ENCODE results near the gene NUAK2. TPM values are rescaled to one million over a fixed set of nuclear protein-coding genes. Genes with fewer than 3 reads are reported as not detected.
A peak's percentile ranks its signal among the peaks of the same experiment; 100 is the strongest.

Gene NUAK2
- polyA plus RNA-seq, 1 donor from 2014 or later: 1.4 TPM

GRCh38 chr1:205359771-205360565, 38.4 kb upstream of the NUAK2 start:
- no peak overlapping the region for H3K9ac ChIP-seq (ENCODE audit: low read length)
- H4K20me1 ChIP-seq (ENCODE audit: insufficient read depth): no peaks in the 10 kb centered on the region
- peak overlapping the region; percentile 32 for H3K27ac ChIP-seq (ENCODE audit: low read length)
- peaks cover 5% of the 10 kb centered on the region for H3K79me2 ChIP-seq (replicated peaks; ENCODE audit: insufficient read depth, low read length)
- H3K27me3 ChIP-seq (ENCODE audit: insufficient read depth, low read depth, low read length): no peaks in the 10 kb centered on the region
- H3K36me3 ChIP-seq (ENCODE audit: insufficient read depth, low read length): no peaks in the 10 kb centered on the region
- H2AFZ ChIP-seq (ENCODE audit: low read depth, low read length): no peak overlapping the region
- H3K9me2 ChIP-seq (ENCODE audit: insufficient read depth, low read length): no peaks in the 10 kb centered on the region
- H3K4me3 ChIP-seq (ENCODE audit: low read length): no peak overlapping the region
- TF ChIP-seq, protein P1, sequence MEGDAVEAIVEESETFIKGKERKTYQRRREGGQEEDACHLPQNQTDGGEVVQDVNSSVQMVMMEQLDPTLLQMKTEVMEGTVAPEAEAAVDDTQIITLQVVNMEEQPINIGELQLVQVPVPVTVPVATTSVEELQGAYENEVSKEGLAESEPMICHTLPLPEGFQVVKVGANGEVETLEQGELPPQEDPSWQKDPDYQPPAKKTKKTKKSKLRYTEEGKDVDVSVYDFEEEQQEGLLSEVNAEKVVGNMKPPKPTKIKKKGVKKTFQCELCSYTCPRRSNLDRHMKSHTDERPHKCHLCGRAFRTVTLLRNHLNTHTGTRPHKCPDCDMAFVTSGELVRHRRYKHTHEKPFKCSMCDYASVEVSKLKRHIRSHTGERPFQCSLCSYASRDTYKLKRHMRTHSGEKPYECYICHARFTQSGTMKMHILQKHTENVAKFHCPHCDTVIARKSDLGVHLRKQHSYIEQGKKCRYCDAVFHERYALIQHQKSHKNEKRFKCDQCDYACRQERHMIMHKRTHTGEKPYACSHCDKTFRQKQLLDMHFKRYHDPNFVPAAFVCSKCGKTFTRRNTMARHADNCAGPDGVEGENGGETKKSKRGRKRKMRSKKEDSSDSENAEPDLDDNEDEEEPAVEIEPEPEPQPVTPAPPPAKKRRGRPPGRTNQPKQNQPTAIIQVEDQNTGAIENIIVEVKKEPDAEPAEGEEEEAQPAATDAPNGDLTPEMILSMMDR (IDR thresholded peaks at IDR 0.05; ENCODE audit: poor library complexity, severe bottlenecking): no peak
- TF ChIP-seq SMC3 (conservative IDR thresholded peaks at IDR 0.05; ENCODE audit: poor library complexity) (no peak), RAD21 (conservative IDR thresholded peaks at IDR 0.05) (no peak)
- H3F3A ChIP-seq (ENCODE audit: insufficient read depth, low read length, poor library complexity, severe bottlenecking): no peaks in the 10 kb centered on the region
- no peak overlapping the region for H3K4me2 ChIP-seq (ENCODE audit: low read length)
- H3K9me3 ChIP-seq (ENCODE audit: low read length): no peaks in the 10 kb centered on the region

GRCh38 chr1:205358579-205358978, 37.0 kb upstream of the NUAK2 start:
- H3K4me2 ChIP-seq (ENCODE audit: low read length): no peak overlapping the region
- H3F3A ChIP-seq (ENCODE audit: insufficient read depth, low read length, poor library complexity, severe bottlenecking): no peaks in the 10 kb centered on the region
- no peak overlapping the region for H3K9ac ChIP-seq (ENCODE audit: low read length)
- no peak overlapping the region for H2AFZ ChIP-seq (ENCODE audit: low read depth, low read length)
- TF ChIP-seq POLR2AphosphoS5 (IDR thresholded peaks at IDR 0.05) (no peak), EP300 (conservative IDR thresholded peaks at IDR 0.05; ENCODE audit: poor library complexity, severe bottlenecking) (no peak), REST (IDR thresholded peaks at IDR 0.05; ENCODE audit: borderline replicate concordance) (no peak), TAF1 (IDR thresholded peaks at IDR 0.05; ENCODE audit: low read depth) (no peak)
- no peaks in the 10 kb centered on the region for H4K20me1 ChIP-seq (ENCODE audit: insufficient read depth)
- no peaks in the 10 kb centered on the region for H3K9me3 ChIP-seq (ENCODE audit: low read length)
- H3K36me3 ChIP-seq (ENCODE audit: insufficient read depth, low read length): no peaks in the 10 kb centered on the region
- no peak overlapping the region for H3K27ac ChIP-seq (ENCODE audit: low read length)
- H3K27me3 ChIP-seq (ENCODE audit: insufficient read depth, low read depth, low read length): no peaks in the 10 kb centered on the region
- H3K9me2 ChIP-seq (ENCODE audit: insufficient read depth, low read length): no peaks in the 10 kb centered on the region
- H3K4me3 ChIP-seq (ENCODE audit: low read length): no peak overlapping the region
- H3K79me2 ChIP-seq (replicated peaks; ENCODE audit: insufficient read depth, low read length): peaks cover 6% of the 10 kb centered on the region

- H3K9me2 ChIP-seq (ENCODE audit: insufficient read depth, low read length): no peaks in the 10 kb centered on the region
- TF ChIP-seq SMC3 (conservative IDR thresholded peaks at IDR 0.05; ENCODE audit: poor library complexity): no peak
- TF ChIP-seq REST (IDR thresholded peaks at IDR 0.05; ENCODE audit: borderline replicate concordance): no peak
- no peak for TF ChIP-seq RAD21 (conservative IDR thresholded peaks at IDR 0.05)
- no peak for TF ChIP-seq MXI1 (conservative IDR thresholded peaks at IDR 0.05; ENCODE audit: poor library complexity, severe bottlenecking)
- TF ChIP-seq EP300 (conservative IDR thresholded peaks at IDR 0.05; ENCODE audit: poor library complexity, severe bottlenecking): no peak
- TF ChIP-seq, protein P1 (IDR thresholded peaks at IDR 0.05; ENCODE audit: poor library complexity, severe bottlenecking): no peak
- no peak for TF ChIP-seq TAF1 (IDR thresholded peaks at IDR 0.05; ENCODE audit: low read depth)
- no peak for TF ChIP-seq EZH2 (IDR thresholded peaks at IDR 0.05; ENCODE audit: borderline replicate concordance, insufficient read depth, low read length, poor library complexity, severe bottlenecking)
- TF ChIP-seq POLR2AphosphoS5 (IDR thresholded peaks at IDR 0.05): no peak
- no peaks in the 10 kb centered on the region for H4K20me1 ChIP-seq (ENCODE audit: insufficient read depth)
- no peak overlapping the region for H3K27ac ChIP-seq (ENCODE audit: low read length)
- no peak overlapping the region for H2AFZ ChIP-seq (ENCODE audit: low read depth, low read length)
- H3K79me2 ChIP-seq (replicated peaks; ENCODE audit: insufficient read depth, low read length): peaks cover 6% of the 10 kb centered on the region
- H3K9me3 ChIP-seq (ENCODE audit: low read length): no peaks in the 10 kb centered on the region
- no peaks in the 10 kb centered on the region for H3K27me3 ChIP-seq (ENCODE audit: insufficient read depth, low read depth, low read length)
- no peak overlapping the region for H3K9ac ChIP-seq (ENCODE audit: low read length)
- H3F3A ChIP-seq (ENCODE audit: insufficient read depth, low read length, poor library complexity, severe bottlenecking): no peaks in the 10 kb centered on the region
- no peak overlapping the region for H3K4me3 ChIP-seq (ENCODE audit: low read length)
- no peaks in the 10 kb centered on the region for H3K36me3 ChIP-seq (ENCODE audit: insufficient read depth, low read length)
- no peak overlapping the region for H3K4me2 ChIP-seq (ENCODE audit: low read length)
These were observed 36.0 kb upstream of the NUAK2 start for GRCh38 chr1:205357567-205357966.
